ENCODE data around the gene EGFLAM.

The EGFLAM gene

GRCh38 chr5:38267372-38267771 lies 9.0 kb downstream of the EGFLAM start:
- DNase-seq, result no peak

DNA sequence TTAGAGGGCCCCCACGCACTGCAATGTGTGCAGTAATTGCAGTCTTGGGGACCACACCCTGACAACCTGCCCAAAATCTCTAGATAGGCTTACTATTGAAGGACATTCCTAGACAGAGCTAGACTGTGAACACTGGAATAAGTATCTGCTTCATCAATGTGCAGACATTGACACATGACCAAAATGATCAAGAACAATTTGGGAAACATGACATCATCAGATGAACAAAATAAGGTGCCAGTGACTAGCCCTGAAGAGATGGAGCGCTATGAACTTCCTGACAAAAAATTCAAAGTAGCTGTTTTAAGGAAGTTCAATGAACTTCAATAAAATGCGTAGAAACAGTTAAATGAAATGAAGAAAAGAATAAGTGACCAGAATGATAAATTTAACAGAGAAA lies 15.3 kb downstream of the EGFLAM start:
- DNase-seq, result no peak

- no peak for DNase-seq
Measured at GRCh38 chr5:38274370-38274769, 16.0 kb downstream of the EGFLAM start.

GRCh38 chr5:38284384-38284783 lies 26.0 kb downstream of the EGFLAM start:
- no peak for DNase-seq

DNA sequence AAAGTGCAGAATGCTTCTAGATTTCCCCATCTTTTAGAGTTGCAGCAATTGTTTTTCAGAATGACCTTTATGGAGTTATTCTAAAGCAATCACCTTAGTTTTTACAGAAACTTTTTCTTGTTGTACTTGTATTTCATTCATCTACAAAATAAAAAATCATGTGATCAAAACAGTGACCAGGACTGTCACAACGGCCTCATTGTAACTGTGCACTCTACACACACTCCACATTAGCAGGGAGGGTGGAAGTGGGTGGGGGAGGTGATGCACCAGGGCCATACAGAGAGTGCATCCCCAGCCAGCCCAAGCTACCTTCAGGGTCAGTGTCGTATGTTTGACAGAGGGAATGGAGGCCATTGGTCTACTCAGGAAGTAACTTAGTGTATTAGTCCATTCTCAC lies 26.9 kb downstream of the EGFLAM start:
- no peak for DNase-seq

DNA sequence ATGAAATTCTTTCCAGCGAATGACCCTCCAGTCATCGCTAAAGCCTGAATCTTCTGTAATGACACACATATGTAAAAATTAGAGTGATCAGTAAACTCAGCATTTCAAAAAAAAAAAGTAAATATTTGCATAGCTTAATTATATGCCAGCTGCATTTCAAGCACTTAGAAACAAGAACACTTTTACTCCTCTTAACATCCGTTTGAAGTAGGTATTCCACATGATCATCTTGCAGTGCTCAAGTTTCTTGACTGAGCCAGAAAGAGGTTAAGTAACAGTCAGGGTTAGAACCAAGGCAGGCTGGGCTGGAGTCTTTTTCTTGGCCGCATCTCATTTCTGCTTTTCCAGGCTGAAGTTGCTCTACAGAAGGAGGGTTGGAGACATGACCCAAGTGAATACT lies 27.6 kb downstream of the EGFLAM start:
- DNase-seq, result no peak

DNA sequence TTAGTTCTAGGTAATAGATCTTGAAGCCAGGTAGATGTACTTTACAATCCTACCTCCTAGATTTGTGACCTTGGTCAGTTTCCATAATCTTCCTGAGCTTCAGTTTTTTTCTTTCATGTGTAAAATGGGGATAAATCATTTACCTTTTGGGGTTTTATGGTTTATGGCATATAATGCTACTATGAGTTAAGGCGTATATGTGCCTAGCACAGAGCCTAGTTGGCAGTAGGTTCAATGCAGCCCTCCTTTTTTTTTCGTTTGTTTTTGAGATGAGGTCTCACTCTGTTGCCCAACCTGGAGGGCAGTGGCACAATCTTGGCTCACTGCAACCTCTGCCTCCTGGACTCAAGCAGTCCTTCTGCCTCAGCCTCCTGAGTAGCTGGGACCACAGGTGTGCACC lies 28.8 kb downstream of the EGFLAM start:
- no peak for DNase-seq

DNA sequence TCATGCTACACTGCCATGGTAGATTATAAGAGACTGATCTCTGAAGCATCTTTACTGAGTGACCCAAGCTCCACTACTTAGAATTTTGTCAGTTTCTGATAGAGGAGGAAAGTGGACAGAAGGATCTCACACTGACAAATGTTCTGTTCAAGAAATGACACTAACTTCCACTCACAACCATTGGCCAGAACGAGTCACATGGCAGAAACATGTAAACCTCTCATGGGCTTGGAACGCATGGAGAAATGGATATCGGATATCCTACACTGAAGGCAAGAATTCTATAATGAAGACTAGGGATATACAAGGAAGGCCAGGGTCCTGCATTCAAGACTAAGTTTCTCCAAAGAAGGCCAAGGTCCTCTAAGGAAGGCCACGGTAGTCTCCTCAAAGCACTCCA lies 31.1 kb downstream of the EGFLAM start:
- no peak for DNase-seq

DNA sequence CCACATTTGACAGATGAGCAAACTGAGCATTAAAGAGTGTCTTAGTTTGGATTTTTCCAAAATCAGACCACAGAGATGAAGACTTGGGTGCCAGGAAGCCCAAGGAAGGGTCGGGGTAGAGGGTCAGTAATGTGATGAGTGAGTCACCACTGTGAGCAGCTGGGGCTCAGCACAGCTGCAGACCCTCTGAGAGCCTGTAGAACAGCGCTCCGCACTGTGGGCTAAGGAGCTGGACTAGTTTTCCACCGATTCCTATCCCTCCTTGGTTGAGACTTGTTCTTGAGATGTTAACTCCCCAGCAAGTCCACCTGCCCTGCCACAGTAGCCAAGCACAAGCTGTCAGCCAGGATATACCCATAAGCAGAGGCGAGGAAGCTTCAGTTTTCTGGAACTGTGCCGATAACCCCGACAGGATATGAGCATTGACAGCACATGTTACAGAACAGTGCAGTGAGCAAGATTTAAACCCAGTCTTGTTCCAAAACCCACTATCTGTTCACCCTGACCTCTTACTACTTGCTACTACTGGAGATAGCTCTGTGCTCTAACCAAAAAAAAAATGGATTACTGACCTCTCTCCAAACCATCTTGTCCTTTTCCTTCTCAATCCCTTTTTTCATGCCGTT lies 31.8 kb downstream of the EGFLAM start:
- DNase-seq, result no peak

- DNase-seq, result no peak
Measured at GRCh38 chr5:38291355-38291754, 33.0 kb downstream of the EGFLAM start.

DNA sequence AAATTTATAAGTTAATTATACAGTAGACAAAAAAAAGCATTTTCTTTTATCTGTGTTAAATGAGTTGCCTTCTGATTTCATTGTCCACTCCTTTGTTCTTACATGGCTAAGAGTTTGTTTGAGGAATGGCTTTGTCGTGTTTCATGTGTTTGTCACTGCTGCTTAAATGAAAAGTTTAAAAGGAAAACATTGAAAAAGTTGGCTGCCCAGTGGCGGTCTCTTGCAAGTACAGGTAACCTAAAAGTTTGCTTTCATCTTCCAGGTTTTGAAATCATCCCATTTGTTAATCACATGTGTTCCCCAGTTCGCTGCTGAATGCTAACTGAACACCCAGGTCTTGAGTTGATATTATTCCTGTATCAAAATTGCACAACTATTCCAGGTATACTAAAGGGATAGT lies 33.9 kb downstream of the EGFLAM start:
- DNase-seq, result no peak

- no peak for DNase-seq
Measured at GRCh38 chr5:38295751-38296150, 37.4 kb downstream of the EGFLAM start.

DNA sequence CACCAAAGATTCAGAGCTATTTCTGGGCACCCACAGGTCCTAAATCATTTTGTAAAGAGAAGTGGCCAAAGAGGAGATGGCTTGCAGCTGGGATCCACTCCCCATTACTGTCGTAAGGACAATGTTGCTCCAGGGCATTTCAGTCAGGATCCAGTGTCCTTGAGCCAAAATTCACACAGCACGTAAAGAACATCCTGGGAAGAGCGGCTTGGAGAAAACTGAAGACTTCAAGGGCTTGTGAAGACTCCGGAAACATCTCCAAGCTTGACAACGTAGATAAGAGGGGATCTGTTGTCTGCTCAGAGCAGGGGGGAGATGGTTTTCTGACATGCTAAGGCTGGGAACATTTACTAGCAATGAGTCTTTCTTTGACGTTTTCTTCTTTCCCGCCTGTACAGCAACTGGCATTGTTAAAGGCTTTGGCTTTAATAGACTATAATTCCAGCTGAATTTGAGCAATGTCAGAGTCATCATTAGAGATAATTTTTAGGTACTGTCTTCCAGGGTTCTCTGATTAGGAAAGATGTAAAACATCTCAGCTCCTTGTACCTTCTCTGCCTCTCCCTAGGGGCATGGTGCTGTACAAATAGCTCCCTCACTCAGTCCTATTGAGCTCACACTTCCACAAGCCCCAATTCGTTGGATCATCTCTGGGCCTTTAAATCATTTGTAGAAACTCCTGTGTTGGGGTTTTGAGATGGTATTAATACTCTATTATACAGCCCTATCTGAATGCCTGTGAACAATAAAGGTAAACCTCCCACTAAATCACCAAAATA lies 39.7 kb downstream of the EGFLAM start:
- DNase-seq, result no peak

DNA sequence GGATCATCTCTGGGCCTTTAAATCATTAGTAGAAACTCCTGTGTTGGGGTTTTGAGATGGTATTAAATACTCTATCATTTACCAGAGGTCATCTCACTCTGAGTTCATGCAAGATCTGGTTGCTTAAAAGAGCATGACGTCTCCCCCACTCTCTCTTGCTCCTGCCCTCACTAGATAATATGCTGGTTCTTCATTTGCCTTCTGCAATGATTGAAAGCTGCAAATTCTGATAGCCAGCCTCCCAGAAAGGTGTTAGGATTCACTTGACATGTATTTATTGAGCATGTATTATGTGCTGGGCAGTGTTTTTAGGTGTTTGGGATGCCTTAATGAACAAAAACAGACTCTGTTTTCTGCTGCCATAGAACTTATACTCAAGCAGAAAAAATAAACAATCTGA lies 41.2 kb downstream of the EGFLAM start:
- DNase-seq, result no peak

DNA sequence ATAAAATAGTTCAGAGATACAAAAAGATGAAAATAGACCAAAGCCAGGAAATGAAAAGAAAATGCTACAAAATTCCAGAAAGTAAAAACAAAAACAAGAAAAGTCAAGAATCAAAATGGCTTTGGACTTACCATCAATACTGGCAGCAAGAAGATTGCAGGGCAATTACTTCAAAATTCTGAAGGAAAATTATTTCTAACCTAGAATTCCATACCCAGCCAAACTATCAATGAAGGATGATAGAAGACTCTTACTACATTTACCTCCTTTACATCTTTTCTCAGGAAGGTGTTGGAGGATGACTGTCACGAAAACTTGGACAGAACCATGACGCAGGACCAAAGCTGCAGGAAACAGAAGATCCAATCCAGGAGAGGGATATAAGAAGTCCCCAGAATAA lies 46.8 kb downstream of the EGFLAM start:
- no peak for DNase-seq

DNA sequence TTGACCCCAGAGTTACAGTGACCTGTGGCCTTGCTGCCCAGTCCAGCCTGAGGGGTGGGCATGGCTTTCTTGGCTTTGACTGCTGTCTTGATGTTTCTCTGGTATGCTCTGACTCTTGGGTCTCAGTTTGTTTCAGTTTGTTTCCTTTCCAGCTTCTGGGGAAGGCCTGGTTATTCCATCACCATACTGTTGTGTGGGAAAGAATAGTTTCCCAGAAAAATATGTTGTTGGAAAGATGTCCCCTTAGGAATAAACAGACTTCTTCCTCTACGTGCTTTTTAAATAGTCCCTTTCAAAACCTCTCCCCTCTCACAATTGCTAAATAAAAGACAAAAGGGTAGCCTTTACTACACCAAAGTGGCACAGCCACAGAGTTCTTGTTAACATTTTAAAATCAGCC lies 49.5 kb downstream of the EGFLAM start:
- DNase-seq, result no peak

GRCh38 chr5:38316544-38317224 lies 58.3 kb downstream of the EGFLAM start:
- no peak for DNase-seq

DNA sequence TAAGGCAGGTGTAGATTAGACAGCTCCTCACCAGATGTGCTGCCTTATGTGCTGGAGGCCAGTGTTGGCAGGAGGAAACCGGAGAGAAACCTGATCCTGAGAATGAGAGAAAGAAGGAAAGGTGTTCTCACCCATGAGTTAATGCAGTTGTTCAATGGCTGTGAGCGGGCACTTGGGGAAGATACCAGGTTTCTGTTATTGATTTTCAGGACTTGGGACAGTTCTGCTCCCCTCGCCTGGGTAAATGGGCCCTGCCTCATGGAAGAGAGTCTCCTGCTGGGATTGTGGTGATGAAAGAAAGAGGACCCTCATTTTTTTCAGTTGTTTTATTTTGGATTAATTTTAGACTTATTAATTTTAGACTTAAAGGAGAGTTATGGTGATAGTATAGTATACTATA lies 59.5 kb downstream of the EGFLAM start:
- no peak for DNase-seq

DNA sequence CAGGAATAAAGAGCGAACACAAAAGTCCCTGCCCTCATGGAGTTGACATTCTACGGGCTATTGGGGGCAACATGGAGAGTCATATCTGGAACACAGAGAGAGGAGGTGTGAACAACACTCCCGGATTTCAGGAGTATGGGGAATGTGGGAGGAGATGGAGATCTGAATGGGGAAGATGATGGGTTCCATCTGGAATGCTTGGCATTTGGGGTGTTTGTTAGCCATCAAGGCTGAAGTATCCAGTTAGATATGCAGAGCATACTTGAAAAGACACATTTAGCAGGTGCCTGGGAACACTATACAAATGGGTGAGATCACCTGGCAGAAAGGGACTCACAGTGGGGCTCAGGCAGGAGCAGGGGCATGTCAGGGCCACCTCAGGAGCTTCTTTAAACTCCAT lies 61.1 kb downstream of the EGFLAM start:
- DNase-seq, result no peak

DNA sequence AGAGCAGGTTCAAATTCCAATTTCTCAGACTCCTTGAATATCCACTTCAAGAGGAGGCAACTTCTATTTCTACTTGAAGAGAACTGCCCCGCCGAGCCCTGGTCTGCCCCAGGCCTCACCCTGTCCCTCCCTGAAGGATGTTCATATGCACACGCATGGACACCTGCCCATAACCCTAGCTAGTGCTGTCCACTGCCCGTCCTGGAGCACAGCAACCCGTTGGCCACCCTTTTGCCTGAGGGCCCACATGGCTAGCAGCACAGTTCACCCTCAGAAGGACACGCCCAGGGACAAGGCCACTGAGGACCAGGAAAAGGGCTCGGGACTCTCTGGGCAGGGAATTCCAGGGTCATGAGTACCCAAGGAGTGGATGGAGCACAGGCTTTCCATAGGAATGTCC lies 63.6 kb downstream of the EGFLAM start:
- no peak for DNase-seq

- no peak for DNase-seq
Measured at GRCh38 chr5:38323645-38324295, 65.4 kb downstream of the EGFLAM start.

- DNase-seq, result no peak
Measured at GRCh38 chr5:38329132-38329715, 70.9 kb downstream of the EGFLAM start.

- DNase-seq, result no peak
Measured at GRCh38 chr5:38330207-38330606, 71.8 kb downstream of the EGFLAM start.
